Measurements from ENCODE around the gene MMP15. TPM values are rescaled to one million over a fixed set of nuclear protein-coding genes. Genes with fewer than 3 reads are reported as not detected.
"Not testable (repeated sequence)": the region's sequence is repeated elsewhere in the genome, so short reads cannot be mapped to it uniquely, and the experiment has no call there.

MMP15 gene
- under 1 TPM; 0.19 to 0.43 TPM for total RNA-seq

- peak; percentile 77 for ATAC-seq
- Mint-ChIP-seq H3K4me3 (peak within 1 kb of the TSS; percentile 72), H3K27ac (peak within 1 kb of the TSS; percentile 75)
Measured at GRCh38 chr16:58025351-58026138, at the start of gene MMP15. TSS of gene MMP15 (plus strand) at chr16:58025754. CDS start at chr16:58026351, 597 bp downstream.

GRCh38 chr16:57976331-57976796 lies 49.2 kb upstream of the MMP15 start:
- ChIA-PET POLR2A (no interaction called here), CTCF (interaction anchor here (1.2 to 1.3 kb wide), 2 partner anchors 16 to 45 kb away, joined by 3 to 4 read pairs; no protein-coding TSS in a partner anchor)
- Mint-ChIP-seq H3K36me3 (ENCODE audit: low read depth) (no peaks in the 10 kb centered on the region), H3K27me3 (no peaks in the 10 kb centered on the region), H3K4me3 (no peak overlapping the region), H3K4me1 (no peaks in the 10 kb centered on the region), H3K9me3 (ENCODE audit: low read depth) (no peaks in the 10 kb centered on the region), H3K27ac (no peak overlapping the region)
- DNase-seq (no peak), ATAC-seq (no peak)
- intact Hi-C loops (cut with DNase I, micrococcal nuclease) = no loop called here

More at GRCh38 chr16:58025351-58026138, at the start of gene MMP15:
- Mint-ChIP-seq H3K9me3 (ENCODE audit: low read depth) (no peaks in the 10 kb centered on the region), H3K36me3 (ENCODE audit: low read depth) (no peaks in the 10 kb centered on the region), H3K4me1 (peaks cover 10% of the 10 kb centered on the region), H3K27me3 (peaks cover 5% of the 10 kb centered on the region)
- ChIA-PET POLR2A (no interaction called here), CTCF (interaction anchor here (0.7 to 0.8 kb wide), 2 partner anchors 15 to 173 kb away, joined by 3 to 4 read pairs; no protein-coding TSS in a partner anchor)
- peak; percentile 77 for DNase-seq
- intact Hi-C loops (cut with DNase I, micrococcal nuclease) = loop anchor here (1.0 to 10.0 kb wide), 7 partner anchors 25 to 369 kb away; partner anchors contain the start of genes CFAP20 (in 2 of the 2), CSNK2A2 (in 1 of the 2), GINS3 (in 1 of the 2) and USB1 (in 1 of the 2)

GRCh38 chr16:57977418-57978069 lies 48.0 kb upstream of the MMP15 start:
- ATAC-seq = no peak
- H3K9me3 Mint-ChIP-seq (ENCODE audit: low read depth) = no peaks in the 10 kb centered on the region
- no peaks in the 10 kb centered on the region for H3K36me3 Mint-ChIP-seq (ENCODE audit: low read depth)
- no peak for DNase-seq
- ChIA-PET POLR2A (no interaction called here), CTCF (interaction anchor here (0.6 to 1.3 kb wide), 3 partner anchors 14 to 1657 kb away, joined by 3 to 4 read pairs (median 3); no protein-coding TSS in a partner anchor)
- intact Hi-C loops (cut with DNase I, micrococcal nuclease) = no loop called here
- H3K4me3 Mint-ChIP-seq = no peak overlapping the region
- H3K27me3 Mint-ChIP-seq = no peaks in the 10 kb centered on the region
- no peak overlapping the region for H3K27ac Mint-ChIP-seq
- H3K4me1 Mint-ChIP-seq = no peaks in the 10 kb centered on the region

GRCh38 chr16:57978070-57978465 lies 47.5 kb upstream of the MMP15 start:
- intact Hi-C loops (cut with DNase I, micrococcal nuclease); H3K36me3 Mint-ChIP-seq (ENCODE audit: low read depth); ATAC-seq; H3K4me1 Mint-ChIP-seq; H3K27me3 Mint-ChIP-seq; H3K9me3 Mint-ChIP-seq (ENCODE audit: low read depth); POLR2A ChIA-PET; DNase-seq; H3K4me3 Mint-ChIP-seq; H3K27ac Mint-ChIP-seq: not testable (repeated sequence)
- CTCF ChIA-PET = interaction anchor here (0.6 kb wide), 1 partner anchor 1658 kb away, joined by 3 read pairs; no protein-coding TSS in a partner anchor

GRCh38 chr16:57979006-57979585 lies 46.5 kb upstream of the MMP15 start:
- intact Hi-C loops (cut with DNase I, micrococcal nuclease) = no loop called here
- H3K27ac Mint-ChIP-seq = no peak overlapping the region
- DNase-seq = no peak
- ATAC-seq = no peak
- ChIA-PET CTCF (interaction anchor here (0.9 kb wide), 2 partner anchors 13 to 20 kb away, joined by 3 to 5 read pairs; no protein-coding TSS in a partner anchor), POLR2A (no interaction called here)
- no peaks in the 10 kb centered on the region for H3K9me3 Mint-ChIP-seq (ENCODE audit: low read depth)
- peaks cover under 1% of the 10 kb centered on the region for H3K4me1 Mint-ChIP-seq
- H3K27me3 Mint-ChIP-seq = no peaks in the 10 kb centered on the region
- no peak overlapping the region for H3K4me3 Mint-ChIP-seq
- no peaks in the 10 kb centered on the region for H3K36me3 Mint-ChIP-seq (ENCODE audit: low read depth)

GRCh38 chr16:57981636-57982035 lies 43.9 kb upstream of the MMP15 start:
- DNase-seq = no peak
- no peak overlapping the region for H3K27ac Mint-ChIP-seq
- no peaks in the 10 kb centered on the region for H3K9me3 Mint-ChIP-seq (ENCODE audit: low read depth)
- ATAC-seq = no peak
- H3K4me1 Mint-ChIP-seq = peaks cover 7% of the 10 kb centered on the region
- H3K27me3 Mint-ChIP-seq = no peaks in the 10 kb centered on the region
- H3K4me3 Mint-ChIP-seq = no peak overlapping the region
- no peaks in the 10 kb centered on the region for H3K36me3 Mint-ChIP-seq (ENCODE audit: low read depth)
- POLR2A ChIA-PET = no interaction called here
- intact Hi-C loops (cut with DNase I, micrococcal nuclease) = no loop called here
- CTCF ChIA-PET = no interaction called here

- intact Hi-C loops (cut with DNase I, micrococcal nuclease) = no loop called here
- ChIA-PET POLR2A (no interaction called here), CTCF (interaction anchor here (1.7 kb wide), 1 partner anchor 41 kb away, joined by 4 read pairs; no protein-coding TSS in a partner anchor)
- DNase-seq = no peak
- no peak overlapping the region for H3K27ac Mint-ChIP-seq
- H3K36me3 Mint-ChIP-seq (ENCODE audit: low read depth) = no peaks in the 10 kb centered on the region
- peaks cover 7% of the 10 kb centered on the region for H3K4me1 Mint-ChIP-seq
- no peaks in the 10 kb centered on the region for H3K27me3 Mint-ChIP-seq
- no peak for ATAC-seq
- no peak overlapping the region for H3K4me3 Mint-ChIP-seq
- no peaks in the 10 kb centered on the region for H3K9me3 Mint-ChIP-seq (ENCODE audit: low read depth)
Measured at GRCh38 chr16:57982385-57982784, 43.2 kb upstream of the MMP15 start.

- ChIA-PET CTCF (interaction anchor here (0.6 kb wide), 1 partner anchor 128 kb away, joined by 4 read pairs; no protein-coding TSS in a partner anchor), POLR2A (no interaction called here)
- H3K36me3 Mint-ChIP-seq (ENCODE audit: low read depth) = no peaks in the 10 kb centered on the region
- no peak overlapping the region for H3K27ac Mint-ChIP-seq
- DNase-seq = peak; percentile 97
- peak overlapping the region; percentile 76 for H3K4me3 Mint-ChIP-seq
- H3K27me3 Mint-ChIP-seq = no peaks in the 10 kb centered on the region
- intact Hi-C loops (cut with DNase I, micrococcal nuclease) = loop anchor here (1.0 to 2.0 kb wide), 7 partner anchors 17 to 265 kb away; partner anchors contain the start of genes USB1 (in 2 of the 2), CFAP20 (in 1 of the 2), KATNB1 (in 1 of the 2) and MMP15 (in 1 of the 2)
- peaks cover 7% of the 10 kb centered on the region for H3K4me1 Mint-ChIP-seq
- no peaks in the 10 kb centered on the region for H3K9me3 Mint-ChIP-seq (ENCODE audit: low read depth)
- ATAC-seq = peak; percentile 100
Measured at GRCh38 chr16:57984443-57985203, 40.9 kb upstream of the MMP15 start.

GRCh38 chr16:57985204-57986181 lies 40.1 kb upstream of the MMP15 start:
- Mint-ChIP-seq H3K36me3 (ENCODE audit: low read depth) (no peaks in the 10 kb centered on the region), H3K9me3 (ENCODE audit: low read depth) (no peaks in the 10 kb centered on the region), H3K4me3 (peak overlapping the region; percentile 76), H3K27ac (peak overlapping the region; percentile 25), H3K4me1 (peaks cover 7% of the 10 kb centered on the region), H3K27me3 (no peaks in the 10 kb centered on the region)
- ChIA-PET POLR2A (no interaction called here), CTCF (interaction anchor here (0.6 kb wide), 1 partner anchor 129 kb away, joined by 4 read pairs; no protein-coding TSS in a partner anchor)
- intact Hi-C loops (cut with DNase I, micrococcal nuclease) = loop anchor here (1.0 to 2.0 kb wide), 6 partner anchors 16 to 264 kb away; partner anchors contain the start of genes USB1 (in 2 of the 2), CFAP20 (in 1 of the 2) and MMP15 (in 1 of the 2)
- peak; percentile 50 for ATAC-seq
- DNase-seq = peak; percentile 47

- Mint-ChIP-seq H3K4me1 (peaks cover 7% of the 10 kb centered on the region), H3K4me3 (no peak overlapping the region), H3K27me3 (no peaks in the 10 kb centered on the region), H3K36me3 (ENCODE audit: low read depth) (no peaks in the 10 kb centered on the region), H3K27ac (no peak overlapping the region), H3K9me3 (ENCODE audit: low read depth) (no peaks in the 10 kb centered on the region)
- intact Hi-C loops (cut with DNase I, micrococcal nuclease) = no loop called here
- DNase-seq (no peak), ATAC-seq (no peak)
- CTCF ChIA-PET = interaction anchor here (1.5 kb wide), 1 partner anchor 11 kb away, joined by 3 read pairs; no protein-coding TSS in a partner anchor
- POLR2A ChIA-PET = no interaction called here
Measured at GRCh38 chr16:57986196-57986595, 39.4 kb upstream of the MMP15 start.

Data from activated CD4-positive, alpha-beta T cell treated with anti-CD3 and anti-CD28 coated beads for 36 hours (primary cell).